Activated T-cell treated with anti-CD3 and anti-CD28 coated beads, Interleukin-2, amount 50 U/mL, for 24 hours (primary cell): Measurements from ENCODE around the gene GSC2.

ENCODE experiments used
- DNase-seq: peaks from one replicate; pipeline ENCODE4 v3.0.0-alpha.2; 2020
- H3K27ac Mint-ChIP-seq: 2 replicates; pipeline ENCODE4 v1.8.0; 2020; ENCODE audit warnings: mild to moderate bottlenecking, mixed read lengths
- H3K27me3 Mint-ChIP-seq: 2 replicates; pipeline ENCODE4 v1.8.0; 2020; ENCODE audit warnings: mixed read lengths
- H3K36me3 Mint-ChIP-seq: 2 replicates; pipeline ENCODE4 v1.8.0; 2020; ENCODE audit warnings: low read depth, mixed read lengths
- H3K4me1 Mint-ChIP-seq: 2 replicates; pipeline ENCODE4 v1.8.0; 2020; ENCODE audit warnings: low read depth, mixed read lengths
- H3K4me3 Mint-ChIP-seq: 2 replicates; pipeline ENCODE4 v1.8.0; 2020; ENCODE audit warnings: mild to moderate bottlenecking, moderate library complexity, mixed read lengths
- H3K9me3 Mint-ChIP-seq: 2 replicates; pipeline ENCODE4 v1.8.0; 2020; ENCODE audit warnings: mixed read lengths

GSC2 gene

DNA sequence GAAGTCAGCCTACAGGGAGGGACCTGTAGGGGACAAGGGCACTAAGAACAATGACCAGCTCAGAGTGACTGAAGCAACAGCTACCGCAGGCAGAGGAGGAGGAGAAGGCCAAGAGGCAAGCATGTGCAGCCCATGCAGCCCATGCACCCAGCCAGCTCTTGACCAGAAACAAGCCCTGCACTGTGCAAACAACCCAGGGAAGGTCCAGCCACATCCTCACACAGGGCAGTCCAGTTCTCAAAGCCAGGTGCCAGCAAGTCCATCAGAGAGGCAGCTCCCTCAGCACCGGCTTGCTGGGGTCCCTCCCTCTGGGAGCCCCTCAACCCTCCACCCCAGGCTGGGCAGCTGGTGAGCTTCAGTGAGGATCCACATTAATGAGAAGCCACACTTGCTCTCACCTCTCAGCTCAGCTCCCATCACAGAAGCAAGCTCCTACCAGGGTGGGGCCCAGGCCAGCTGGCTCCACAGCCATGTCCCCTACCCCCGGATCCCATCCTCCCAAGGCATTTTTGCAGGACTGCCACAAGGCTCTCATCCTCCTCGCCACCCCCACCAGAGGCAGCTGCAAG lies 35.0 kb downstream of the GSC2 start:
- no peak for DNase-seq
- Mint-ChIP-seq H3K4me1 (peaks cover 77% of the 10 kb centered on the region), H3K27ac (peak overlapping the region; percentile 60), H3K27me3 (no peaks in the 10 kb centered on the region), H3K4me3 (no peak overlapping the region), H3K9me3 (no peaks in the 10 kb centered on the region), H3K36me3 (peaks cover 32% of the 10 kb centered on the region)

DNA sequence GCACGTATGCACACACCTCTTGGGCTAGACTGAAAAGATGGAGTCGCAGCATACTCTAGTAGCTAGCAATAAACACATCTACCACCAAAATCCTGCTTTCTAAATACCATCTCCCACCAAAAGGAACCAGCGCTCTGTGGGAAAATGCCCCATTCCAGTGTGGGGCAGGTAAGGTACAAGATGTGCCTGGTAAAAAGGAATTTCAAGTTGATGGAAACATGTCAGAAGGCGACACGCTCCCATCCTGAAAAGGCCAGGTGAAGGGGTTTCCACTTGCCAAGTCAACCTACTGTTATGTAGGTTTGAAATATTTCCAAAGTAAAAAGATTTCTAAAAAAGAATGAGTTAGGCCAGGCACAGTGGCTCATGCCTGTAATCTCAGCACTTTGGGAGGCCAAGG lies 36.7 kb downstream of the GSC2 start:
- no peak overlapping the region for H3K27ac Mint-ChIP-seq
- H3K4me1 Mint-ChIP-seq: peaks cover 78% of the 10 kb centered on the region
- peaks cover 21% of the 10 kb centered on the region for H3K36me3 Mint-ChIP-seq
- no peak overlapping the region for H3K4me3 Mint-ChIP-seq
- H3K9me3 Mint-ChIP-seq: no peaks in the 10 kb centered on the region
- no peak for DNase-seq
- no peaks in the 10 kb centered on the region for H3K27me3 Mint-ChIP-seq

DNA sequence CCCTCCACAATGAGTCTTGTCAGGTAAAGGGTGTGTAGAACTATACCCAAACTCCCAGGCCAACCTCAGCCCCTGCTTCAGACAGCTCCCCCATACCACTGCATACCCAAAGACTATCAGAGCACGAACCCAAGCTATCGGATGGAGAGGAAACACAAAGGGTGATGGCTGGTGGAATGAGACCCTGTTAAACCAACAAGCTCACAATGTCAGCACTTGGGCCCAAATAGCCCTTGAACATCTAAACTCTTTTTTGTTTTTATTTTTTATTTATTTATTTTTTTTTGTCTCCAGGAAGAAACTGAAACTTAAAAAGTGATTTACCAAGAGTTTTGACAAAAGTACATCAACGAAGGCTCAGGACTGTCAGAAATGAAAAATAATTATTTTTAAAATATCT lies 38.5 kb downstream of the GSC2 start:
- Mint-ChIP-seq H3K36me3 (peaks cover 18% of the 10 kb centered on the region), H3K4me1 (peaks cover 76% of the 10 kb centered on the region), H3K9me3 (no peaks in the 10 kb centered on the region), H3K27ac (peak overlapping the region; percentile 81), H3K27me3 (no peaks in the 10 kb centered on the region), H3K4me3 (no peak overlapping the region)
- no peak for DNase-seq

DNA sequence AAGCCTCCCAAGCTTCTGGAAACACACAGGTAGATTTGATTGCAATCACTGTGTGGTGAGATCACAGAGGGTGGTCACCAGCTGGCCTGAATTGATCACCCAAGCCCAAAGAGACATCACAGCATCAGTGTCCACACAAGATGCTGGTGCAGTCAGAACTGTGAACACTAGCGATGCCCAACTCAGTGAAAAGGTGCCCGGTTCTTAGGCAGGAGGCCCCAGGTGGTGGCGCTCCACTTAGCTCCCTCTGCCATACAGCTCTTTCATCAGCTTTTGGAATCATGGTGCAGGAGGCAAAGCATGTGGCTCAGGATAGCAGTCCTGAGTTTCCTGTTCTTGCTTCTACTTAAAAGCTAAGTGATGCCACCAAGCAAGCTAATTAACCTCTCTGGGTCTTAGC lies 39.0 kb downstream of the GSC2 start:
- Mint-ChIP-seq H3K9me3 (no peaks in the 10 kb centered on the region), H3K4me3 (no peak overlapping the region), H3K4me1 (peaks cover 76% of the 10 kb centered on the region), H3K27me3 (no peaks in the 10 kb centered on the region), H3K27ac (peak overlapping the region; percentile 81), H3K36me3 (peaks cover 16% of the 10 kb centered on the region)
- DNase-seq: no peak

DNA sequence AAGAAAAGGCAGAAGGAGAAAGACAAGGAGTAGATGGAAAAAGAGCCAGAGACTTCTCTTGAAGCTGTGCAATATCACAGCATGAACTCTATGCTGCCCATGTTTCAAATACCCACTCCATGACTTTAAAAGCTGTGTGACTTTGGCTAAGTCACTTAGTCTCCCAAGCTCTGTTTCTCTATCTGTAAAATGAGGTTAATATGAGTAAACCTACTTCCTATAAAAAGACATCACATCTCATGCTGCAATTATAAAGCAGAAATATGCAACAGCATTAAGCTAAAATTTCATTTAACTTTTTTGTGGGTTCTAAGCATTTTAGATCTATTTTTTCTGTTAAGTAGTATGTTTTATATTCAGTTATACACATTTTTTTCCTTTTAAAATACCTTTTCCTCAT lies 39.4 kb downstream of the GSC2 start:
- H3K27ac Mint-ChIP-seq: peak overlapping the region; percentile 81
- H3K36me3 Mint-ChIP-seq: peaks cover 13% of the 10 kb centered on the region
- no peaks in the 10 kb centered on the region for H3K9me3 Mint-ChIP-seq
- H3K4me3 Mint-ChIP-seq: no peak overlapping the region
- peaks cover 76% of the 10 kb centered on the region for H3K4me1 Mint-ChIP-seq
- no peaks in the 10 kb centered on the region for H3K27me3 Mint-ChIP-seq
- DNase-seq: no peak

DNA sequence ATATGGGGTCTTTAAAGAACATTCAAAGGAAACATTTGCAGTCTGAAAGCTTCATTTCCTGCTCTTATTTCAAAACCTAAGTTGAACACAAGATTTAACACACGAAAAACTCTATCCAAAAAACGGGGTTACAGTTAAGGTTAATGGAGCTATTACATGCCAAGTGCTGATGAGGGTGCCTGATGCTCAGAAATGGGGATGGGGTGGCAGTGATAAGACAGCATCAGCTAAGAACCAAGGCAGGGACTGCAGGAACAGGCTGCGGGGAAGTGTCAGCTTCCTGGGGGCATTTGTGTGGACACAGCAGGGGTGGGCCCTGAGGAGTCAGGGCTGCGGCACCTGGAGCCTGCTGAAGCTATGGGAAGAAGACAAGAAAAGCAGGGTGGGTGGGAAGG lies 40.0 kb downstream of the GSC2 start:
- Mint-ChIP-seq H3K27me3 (no peaks in the 10 kb centered on the region), H3K27ac (peak overlapping the region; percentile 87), H3K4me3 (peak overlapping the region; percentile 42), H3K9me3 (no peaks in the 10 kb centered on the region), H3K36me3 (peaks cover 8% of the 10 kb centered on the region), H3K4me1 (peaks cover 77% of the 10 kb centered on the region)
- DNase-seq: no peak

DNA sequence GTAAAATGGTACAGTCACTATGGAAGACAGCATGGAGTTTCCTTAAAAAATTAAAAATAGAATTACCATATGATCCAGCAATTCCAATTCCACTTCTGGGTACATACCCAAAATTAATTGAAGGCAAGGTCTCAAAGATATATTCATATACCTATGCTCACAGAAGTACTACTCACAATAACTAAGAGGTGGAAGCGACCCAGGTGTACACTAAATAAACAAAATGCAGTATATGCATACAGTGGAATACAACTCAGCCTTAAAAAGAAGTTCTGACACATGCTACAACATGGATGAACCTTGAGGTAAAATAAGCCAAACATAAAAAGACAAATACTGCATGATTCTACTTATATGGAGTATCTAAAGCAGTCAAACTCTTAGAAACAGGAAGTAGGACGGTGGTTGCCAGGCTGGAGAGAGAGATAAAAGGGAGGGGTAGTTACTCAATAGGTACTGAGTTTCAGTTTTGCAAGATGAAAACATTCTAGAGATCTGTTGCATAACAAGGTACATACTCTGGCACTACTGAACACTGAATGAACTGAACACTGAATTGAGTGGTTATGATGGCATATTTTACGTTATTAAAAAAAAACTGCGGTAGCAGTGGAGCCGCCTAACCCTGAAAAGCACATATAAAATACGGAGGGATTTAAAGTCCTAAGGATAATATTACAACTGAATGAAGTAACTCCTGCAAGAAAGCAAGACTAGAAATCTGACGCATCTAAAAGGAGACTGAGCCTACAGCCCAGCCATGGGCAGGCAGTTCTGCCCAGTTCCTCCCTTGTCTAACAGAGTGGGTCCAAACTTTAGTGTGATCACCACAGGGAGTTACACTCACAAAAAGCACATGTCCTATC lies 40.7 kb downstream of the GSC2 start:
- Mint-ChIP-seq H3K27me3 (no peaks in the 10 kb centered on the region), H3K9me3 (no peaks in the 10 kb centered on the region), H3K4me3 (peak overlapping the region; percentile 42), H3K27ac (peak overlapping the region; percentile 87), H3K36me3 (peaks cover 5% of the 10 kb centered on the region), H3K4me1 (peaks cover 76% of the 10 kb centered on the region)
- no peak for DNase-seq

DNA sequence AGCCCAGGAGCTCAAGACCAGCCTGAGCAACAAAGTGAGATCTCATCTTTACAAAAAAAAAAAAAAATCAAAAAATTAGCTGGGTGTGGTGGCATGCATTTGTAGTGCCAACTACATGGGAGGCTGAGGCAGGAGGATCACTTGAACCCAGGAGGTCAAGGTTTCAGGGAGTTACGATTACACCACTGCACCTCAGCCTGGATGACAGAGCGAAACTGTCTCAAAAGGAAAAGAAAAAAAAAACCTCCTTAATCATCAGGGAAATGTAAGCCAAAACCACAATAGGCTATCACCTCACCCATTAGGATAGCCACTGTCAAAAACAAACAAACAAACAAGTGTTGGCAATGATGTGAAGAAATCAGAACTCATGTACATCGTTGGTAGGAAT lies 41.3 kb downstream of the GSC2 start:
- Mint-ChIP-seq H3K27me3 (no peaks in the 10 kb centered on the region), H3K27ac (peak overlapping the region; percentile 87), H3K9me3 (no peaks in the 10 kb centered on the region), H3K4me3 (no peak overlapping the region), H3K36me3 (peaks cover 5% of the 10 kb centered on the region), H3K4me1 (peaks cover 81% of the 10 kb centered on the region)
- DNase-seq: no peak

DNA sequence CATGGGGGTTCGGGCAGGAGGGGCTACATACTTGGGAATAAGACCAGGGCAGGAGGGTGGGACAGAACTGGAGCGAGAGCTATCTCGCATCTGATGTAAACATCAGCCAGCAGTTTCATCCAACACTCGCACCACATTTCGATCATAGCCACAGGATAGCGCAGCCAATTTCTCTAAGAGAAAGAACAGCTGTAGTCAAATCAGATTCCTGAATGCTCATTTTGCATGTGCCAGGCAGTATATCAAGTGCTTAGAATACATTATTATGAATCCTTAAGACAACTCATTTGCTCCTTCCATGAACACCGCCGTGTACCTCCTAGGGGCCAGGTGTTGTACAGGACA lies 42.4 kb downstream of the GSC2 start:
- Mint-ChIP-seq H3K4me1 (peaks cover 78% of the 10 kb centered on the region), H3K27me3 (no peaks in the 10 kb centered on the region), H3K27ac (peak overlapping the region; percentile 30), H3K4me3 (no peak overlapping the region), H3K9me3 (no peaks in the 10 kb centered on the region), H3K36me3 (peaks cover 5% of the 10 kb centered on the region)
- no peak for DNase-seq

DNA sequence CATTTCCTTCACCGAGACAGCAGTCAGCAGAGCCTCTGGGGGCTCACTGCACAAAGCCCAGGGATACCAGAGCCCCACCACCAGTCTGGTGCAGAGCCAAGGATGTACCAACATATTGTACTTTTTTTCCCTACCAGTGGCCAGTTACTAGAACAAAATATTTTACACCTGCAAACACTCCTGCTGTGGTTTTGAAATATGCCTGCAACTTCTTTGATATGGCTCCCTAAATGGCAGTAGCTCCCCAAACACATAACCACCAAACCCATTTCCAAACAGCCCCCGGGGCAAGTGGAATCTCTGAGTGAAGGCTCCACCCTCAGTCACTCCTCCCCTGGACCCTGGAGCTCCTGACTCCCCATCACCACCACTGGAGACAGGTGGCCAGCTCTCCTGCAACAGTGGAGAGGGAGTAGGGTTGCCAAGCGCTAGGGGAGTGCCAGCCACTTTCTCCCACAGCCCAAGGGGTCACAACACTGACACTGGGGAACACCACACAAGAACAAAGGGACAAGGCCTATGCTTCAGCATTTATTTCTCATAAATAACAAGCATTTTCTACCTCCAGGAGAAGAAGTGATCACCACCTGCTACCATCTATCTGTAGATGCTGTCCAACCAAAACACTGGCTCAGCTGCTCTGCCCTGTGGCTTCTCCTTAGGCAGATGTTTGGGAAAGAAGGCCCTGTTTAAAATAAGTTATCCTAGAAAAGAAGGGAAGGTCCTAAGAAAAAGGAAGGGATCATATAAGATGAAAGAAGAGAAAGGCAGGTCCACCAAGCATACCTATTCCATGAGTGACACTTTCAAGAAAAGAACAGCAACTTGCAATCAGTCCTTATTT lies 43.0 kb downstream of the GSC2 start:
- Mint-ChIP-seq H3K36me3 (peaks cover 3% of the 10 kb centered on the region), H3K4me3 (no peak overlapping the region), H3K27me3 (no peaks in the 10 kb centered on the region), H3K9me3 (no peaks in the 10 kb centered on the region), H3K4me1 (peaks cover 75% of the 10 kb centered on the region), H3K27ac (peak overlapping the region; percentile 7)
- no peak for DNase-seq

DNA sequence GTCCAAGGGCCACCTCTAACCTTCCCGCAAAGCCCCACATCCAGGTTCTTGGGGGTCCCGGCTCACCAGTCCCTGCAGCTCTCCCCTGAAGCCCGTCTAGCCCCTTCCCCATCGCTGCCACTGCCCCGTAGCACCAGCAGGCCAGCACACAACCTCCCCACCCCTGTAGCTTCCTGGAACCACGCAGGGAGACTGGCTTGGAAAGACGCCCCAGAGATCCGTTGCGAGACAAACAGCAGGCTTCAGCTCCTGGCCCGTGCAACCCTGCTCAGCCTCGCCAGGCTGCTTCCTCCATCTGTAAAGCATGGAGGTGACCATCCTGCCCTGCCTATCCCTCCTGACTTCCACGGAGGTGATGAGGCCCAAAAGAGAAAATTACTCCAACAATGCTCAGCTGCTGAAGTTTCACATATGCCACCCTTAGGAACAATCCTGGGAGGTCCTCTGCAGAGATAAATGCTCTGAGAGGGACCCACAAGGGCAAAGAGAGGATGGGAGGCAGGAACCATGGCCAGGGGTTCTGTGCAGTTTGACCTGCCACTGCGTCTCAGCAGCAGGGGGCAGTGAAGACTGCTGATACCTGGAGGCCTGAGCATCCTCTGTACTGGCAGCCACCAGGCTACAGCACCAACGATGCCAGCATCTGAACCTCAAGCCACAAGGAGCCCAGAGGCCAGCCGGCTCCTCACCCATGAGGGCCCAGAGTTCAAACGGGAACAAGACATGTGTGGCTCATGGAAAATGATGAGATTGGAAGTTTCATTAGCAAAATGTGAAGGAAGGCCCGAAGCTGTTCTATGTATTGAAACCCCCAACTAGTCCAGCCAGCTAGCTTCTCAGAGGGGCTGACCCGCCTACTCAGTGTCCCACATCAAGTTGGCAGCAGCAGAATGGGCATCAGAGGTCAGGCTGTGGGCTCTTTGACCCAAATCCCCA lies 44.0 kb downstream of the GSC2 start:
- H3K9me3 Mint-ChIP-seq: no peaks in the 10 kb centered on the region
- H3K27ac Mint-ChIP-seq: peak overlapping the region; percentile 44
- H3K4me3 Mint-ChIP-seq: no peak overlapping the region
- H3K4me1 Mint-ChIP-seq: peaks cover 74% of the 10 kb centered on the region
- DNase-seq: peak; percentile 54
- H3K27me3 Mint-ChIP-seq: no peaks in the 10 kb centered on the region
- peaks cover 8% of the 10 kb centered on the region for H3K36me3 Mint-ChIP-seq

DNA sequence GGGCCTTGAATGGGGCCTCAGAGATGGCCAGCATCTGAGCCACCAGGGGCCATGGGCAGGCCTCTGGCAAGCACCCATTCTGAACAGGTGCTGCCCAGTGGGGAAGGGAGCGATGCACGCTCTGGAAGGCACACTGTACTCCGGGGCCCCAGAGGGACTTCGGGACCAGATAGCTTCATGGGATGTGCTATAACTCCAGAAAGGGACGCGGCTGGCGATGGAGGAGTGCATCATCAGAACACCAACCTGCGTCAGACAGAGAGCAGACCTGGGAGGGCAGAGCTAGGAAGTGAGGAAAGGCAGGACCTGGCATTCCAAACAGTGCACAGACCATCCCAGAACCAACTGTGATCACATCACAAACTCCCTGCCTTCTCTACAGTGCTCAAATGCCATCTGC lies 44.6 kb downstream of the GSC2 start:
- no peak for DNase-seq
- peaks cover 68% of the 10 kb centered on the region for H3K4me1 Mint-ChIP-seq
- H3K36me3 Mint-ChIP-seq: peaks cover 11% of the 10 kb centered on the region
- H3K27me3 Mint-ChIP-seq: no peaks in the 10 kb centered on the region
- H3K27ac Mint-ChIP-seq: no peak overlapping the region
- H3K9me3 Mint-ChIP-seq: no peaks in the 10 kb centered on the region
- H3K4me3 Mint-ChIP-seq: no peak overlapping the region

DNA sequence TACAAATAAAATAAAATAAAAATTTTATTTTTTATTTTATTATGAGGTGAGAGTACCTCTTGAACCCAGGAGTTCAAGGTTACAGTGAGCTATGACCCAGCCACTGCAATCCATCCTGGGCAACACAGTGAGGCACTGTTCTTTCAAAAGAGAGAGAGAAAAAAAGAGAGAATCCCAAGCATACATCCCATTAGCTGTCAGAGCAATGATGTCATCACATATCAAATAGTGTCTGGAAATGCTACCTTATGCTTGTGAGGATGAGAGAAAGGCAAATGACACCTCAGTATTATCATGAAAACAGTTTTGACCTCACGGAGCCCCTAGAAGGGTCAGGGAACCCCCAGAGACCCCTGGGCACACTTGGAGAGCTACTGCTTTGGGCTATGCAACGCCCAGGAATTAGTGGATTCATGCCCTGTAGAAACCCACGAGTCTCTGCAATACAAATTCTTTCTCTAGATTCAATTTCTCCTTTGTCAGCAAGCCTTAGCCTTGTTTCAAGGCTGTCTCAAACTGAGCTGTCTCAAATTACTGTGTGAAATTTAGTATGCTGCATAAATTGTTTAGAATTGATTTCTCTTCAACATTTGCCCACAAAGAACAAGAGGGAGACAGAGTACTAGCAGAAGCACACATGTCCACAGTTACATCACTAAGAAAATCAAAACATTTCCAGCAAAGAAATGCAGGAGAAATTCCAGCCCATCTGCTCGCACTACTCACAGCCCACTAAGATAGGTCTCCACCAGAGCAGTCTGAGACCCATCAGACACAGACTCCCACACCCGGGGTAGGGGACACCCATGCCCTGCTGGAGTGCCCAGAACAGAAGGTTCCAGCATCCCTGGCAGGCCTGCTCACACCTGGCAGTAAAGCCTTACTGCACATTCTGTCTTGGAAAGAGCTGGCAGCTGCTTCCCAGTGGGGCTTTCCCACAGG lies 45.9 kb downstream of the GSC2 start:
- H3K9me3 Mint-ChIP-seq: no peaks in the 10 kb centered on the region
- H3K27me3 Mint-ChIP-seq: no peaks in the 10 kb centered on the region
- no peak for DNase-seq
- H3K27ac Mint-ChIP-seq: no peak overlapping the region
- no peak overlapping the region for H3K4me3 Mint-ChIP-seq
- peaks cover 18% of the 10 kb centered on the region for H3K36me3 Mint-ChIP-seq
- H3K4me1 Mint-ChIP-seq: peaks cover 61% of the 10 kb centered on the region
